ENCODE measurements around the gene PSD.

- TF ChIP-seq, protein P1, sequence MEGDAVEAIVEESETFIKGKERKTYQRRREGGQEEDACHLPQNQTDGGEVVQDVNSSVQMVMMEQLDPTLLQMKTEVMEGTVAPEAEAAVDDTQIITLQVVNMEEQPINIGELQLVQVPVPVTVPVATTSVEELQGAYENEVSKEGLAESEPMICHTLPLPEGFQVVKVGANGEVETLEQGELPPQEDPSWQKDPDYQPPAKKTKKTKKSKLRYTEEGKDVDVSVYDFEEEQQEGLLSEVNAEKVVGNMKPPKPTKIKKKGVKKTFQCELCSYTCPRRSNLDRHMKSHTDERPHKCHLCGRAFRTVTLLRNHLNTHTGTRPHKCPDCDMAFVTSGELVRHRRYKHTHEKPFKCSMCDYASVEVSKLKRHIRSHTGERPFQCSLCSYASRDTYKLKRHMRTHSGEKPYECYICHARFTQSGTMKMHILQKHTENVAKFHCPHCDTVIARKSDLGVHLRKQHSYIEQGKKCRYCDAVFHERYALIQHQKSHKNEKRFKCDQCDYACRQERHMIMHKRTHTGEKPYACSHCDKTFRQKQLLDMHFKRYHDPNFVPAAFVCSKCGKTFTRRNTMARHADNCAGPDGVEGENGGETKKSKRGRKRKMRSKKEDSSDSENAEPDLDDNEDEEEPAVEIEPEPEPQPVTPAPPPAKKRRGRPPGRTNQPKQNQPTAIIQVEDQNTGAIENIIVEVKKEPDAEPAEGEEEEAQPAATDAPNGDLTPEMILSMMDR (IDR thresholded peaks at IDR 0.05; ENCODE audit: low read depth, low read length): no peak
- no peak for TF ChIP-seq EZH2phosphoT487 (IDR thresholded peaks at IDR 0.05; ENCODE audit: low read depth)
Measured at GRCh38 chr10:102462512-102463054, 44.0 kb upstream of the PSD start.
